ENCODE measurements around the gene ETS2. TPM values are rescaled to one million over a fixed set of nuclear protein-coding genes. Genes with fewer than 3 reads are reported as not detected.

The ETS2 gene
- total and polyA plus RNA-seq, 10 of the 15 experiments (the other 5 are each of a cell fraction or from before 2014, with no cell fraction given) = 0.52 to 8.6 (median 3.8) TPM

DNA sequence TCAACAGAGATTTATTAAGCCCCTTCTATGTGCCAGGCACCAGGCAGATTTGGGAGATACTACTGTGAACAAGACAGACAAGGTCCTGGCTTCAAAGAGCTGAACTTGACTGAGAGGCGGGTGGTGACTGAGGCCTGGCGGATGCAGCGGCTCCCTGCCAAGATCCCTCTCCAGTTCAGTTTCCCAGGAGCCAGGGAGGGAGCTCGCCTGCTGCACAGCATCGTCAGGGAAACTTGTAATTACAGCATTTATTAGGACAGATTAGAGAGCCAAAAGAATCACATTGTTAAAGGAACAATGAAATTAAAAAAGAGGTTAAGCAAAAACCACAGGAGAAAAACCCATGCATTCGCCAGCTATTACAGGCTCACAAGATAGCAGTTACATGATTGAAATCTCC lies 55.3 kb downstream of the ETS2 start:
- ChIA-PET RAD21 (ENCODE audit: unreplicated experiment) (no interaction called here), SMC1A (ENCODE audit: uncharacterized antibody, unreplicated experiment) (no interaction called here), CTCF (no interaction called here), POLR2A (no interaction called here)
- H3K79me2 ChIP-seq (ENCODE audit: control insufficient read depth, insufficient read depth, low read length) = no peaks in the 10 kb centered on the region
- TF ChIP-seq, protein P1, sequence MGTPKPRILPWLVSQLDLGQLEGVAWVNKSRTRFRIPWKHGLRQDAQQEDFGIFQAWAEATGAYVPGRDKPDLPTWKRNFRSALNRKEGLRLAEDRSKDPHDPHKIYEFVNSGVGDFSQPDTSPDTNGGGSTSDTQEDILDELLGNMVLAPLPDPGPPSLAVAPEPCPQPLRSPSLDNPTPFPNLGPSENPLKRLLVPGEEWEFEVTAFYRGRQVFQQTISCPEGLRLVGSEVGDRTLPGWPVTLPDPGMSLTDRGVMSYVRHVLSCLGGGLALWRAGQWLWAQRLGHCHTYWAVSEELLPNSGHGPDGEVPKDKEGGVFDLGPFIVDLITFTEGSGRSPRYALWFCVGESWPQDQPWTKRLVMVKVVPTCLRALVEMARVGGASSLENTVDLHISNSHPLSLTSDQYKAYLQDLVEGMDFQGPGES (IDR thresholded peaks at IDR 0.05) = no peak
- H3K36me3 ChIP-seq (ENCODE audit: control insufficient read depth in 2 of 2, insufficient read depth in 2 of 2, low read length in 1 of 2) = no peaks in the 10 kb centered on the region
- no peak overlapping the region for H3K27ac ChIP-seq (ENCODE audit: control insufficient read depth, insufficient read depth)
- peaks cover 7% of the 10 kb centered on the region; the same call in 1 of the 2 replicates for H3K4me1 ChIP-seq (ENCODE audit: control insufficient read depth, insufficient read depth, low read length)
- H3K9me3 ChIP-seq (replicated peaks; ENCODE audit: control insufficient read depth, insufficient read depth, low read length) = no peaks in the 10 kb centered on the region
- H4K20me1 ChIP-seq (ENCODE audit: control insufficient read depth, insufficient read depth) = no peaks in the 10 kb centered on the region
- ATAC-seq (no peak), FAIRE-seq (no peak), DNase-seq (ENCODE audit: low read depth, low spot score) (no peak)
- WGBS (ENCODE audit: insufficient coverage, insufficient replicate concordance, low lambda C conversion rate, missing lambda C conversion rate) = 48% methylated on average over 6 of the region's 6 CpGs
- no peaks in the 10 kb centered on the region for H3K27me3 ChIP-seq (replicated peaks in 1 of 2; ENCODE audit: control insufficient read depth in 2 of 2, insufficient read depth in 2 of 2, low read length in 1 of 2)
- no TSS peak for BruUV-seq (replicated peaks)
- in situ Hi-C loops (cut with MboI) (no loop called here), intact Hi-C loops (cut with micrococcal nuclease; ENCODE audit: unreplicated experiment) (no loop called here)
- no peak overlapping the region for H3K4me3 ChIP-seq
- no peak overlapping the region for H3K4me2 ChIP-seq (ENCODE audit: control insufficient read depth, insufficient read depth)
- H3K9ac ChIP-seq (ENCODE audit: control insufficient read depth, insufficient read depth, low read length) = no peak overlapping the region
- no peak overlapping the region for H2AFZ ChIP-seq (ENCODE audit: control insufficient read depth, low read depth, low read length)

DNA sequence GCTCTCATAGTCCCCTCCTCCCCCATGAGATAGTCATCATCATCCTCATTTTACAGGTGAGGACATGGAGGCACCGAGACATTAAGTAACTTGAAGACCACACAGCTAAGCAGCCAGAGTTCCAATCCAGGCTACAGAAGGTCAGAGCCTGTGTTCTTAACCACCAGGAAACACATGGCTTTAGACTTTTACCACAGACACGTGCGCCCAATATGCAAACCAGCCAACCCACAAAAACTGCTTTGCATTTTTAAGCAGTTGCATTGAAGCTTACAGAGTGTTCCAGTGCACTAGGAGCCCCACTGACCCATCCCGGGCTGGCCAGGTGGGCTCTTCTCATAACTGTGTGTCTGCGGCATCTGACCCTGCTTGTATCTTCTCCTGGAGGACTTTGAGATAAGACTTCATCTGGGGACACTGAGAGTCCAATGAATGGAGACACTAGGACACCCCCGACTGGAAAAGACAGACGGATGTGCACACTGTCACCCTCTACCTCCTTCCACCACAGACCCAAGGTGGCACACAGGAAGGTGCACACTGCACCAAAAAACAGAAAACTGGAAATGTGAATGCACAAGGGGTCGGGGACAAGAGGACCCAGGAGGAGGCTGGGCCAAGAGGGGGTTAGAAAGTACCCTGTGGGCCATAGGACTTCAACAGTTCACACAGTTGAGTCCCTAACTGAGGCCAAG lies 56.4 kb downstream of the ETS2 start:
- H3K4me1 ChIP-seq (ENCODE audit: control insufficient read depth, insufficient read depth, low read length) = peaks cover 7% of the 10 kb centered on the region; the same call in 1 of the 2 replicates
- DNase-seq (ENCODE audit: low read depth, low spot score) = peak; percentile 5
- no peaks in the 10 kb centered on the region for H3K27me3 ChIP-seq (replicated peaks in 1 of 2; ENCODE audit: control insufficient read depth in 2 of 2, insufficient read depth in 2 of 2, low read length in 1 of 2)
- no TSS peak for BruUV-seq (replicated peaks)
- CTCF ChIA-PET = no interaction called here
- peak; percentile 94; the same call in 2 of the 3 replicates for TF ChIP-seq POU2F2 (IDR thresholded peaks at IDR 0.05; ENCODE audit: borderline replicate concordance, low read depth, low read length)
- TF ChIP-seq BHLHE40 (IDR thresholded peaks at IDR 0.05; ENCODE audit: borderline replicate concordance in 1 of 2, low read depth in 2 of 2, low read length in 1 of 2) = peak; percentile 85 to 89
- TF ChIP-seq RUNX3 (IDR thresholded peaks at IDR 0.05; ENCODE audit: low read length) = peak; percentile 70
- no peak for TF ChIP-seq EP300 (IDR thresholded peaks at IDR 0.05; ENCODE audit: borderline replicate concordance in 1 of 2, control insufficient read depth in 1 of 2, low read depth in 2 of 2, low read length in 2 of 2)
- TF ChIP-seq FOXK2 (IDR thresholded peaks at IDR 0.05) = no peak
- TF ChIP-seq ETV6 (conservative IDR thresholded peaks at IDR 0.05 in 1 of 2, IDR thresholded peaks at IDR 0.05 in 1 of 2; ENCODE audit: borderline replicate concordance in 1 of 2, low read depth in 1 of 2) = no peak
- TF ChIP-seq HDAC6 (IDR thresholded peaks at IDR 0.05; ENCODE audit: unreplicated experiment) = no peak
- no peak for TF ChIP-seq ZBED1 (IDR thresholded peaks at IDR 0.05; ENCODE audit: borderline replicate concordance)
- no peak overlapping the region for H3K4me3 ChIP-seq
- in situ Hi-C loops (cut with MboI) (no loop called here), intact Hi-C loops (cut with micrococcal nuclease; ENCODE audit: unreplicated experiment) (no loop called here)
- H4K20me1 ChIP-seq (ENCODE audit: control insufficient read depth, insufficient read depth) = no peaks in the 10 kb centered on the region
- no peak overlapping the region for H2AFZ ChIP-seq (ENCODE audit: control insufficient read depth, low read depth, low read length)
- H3K9ac ChIP-seq (ENCODE audit: control insufficient read depth, insufficient read depth, low read length) = no peak overlapping the region
- peak; percentile 71 for FAIRE-seq
- SMC1A ChIA-PET (ENCODE audit: uncharacterized antibody, unreplicated experiment) = no interaction called here
- no peak overlapping the region for H3K27ac ChIP-seq (ENCODE audit: control insufficient read depth, insufficient read depth)
- no peaks in the 10 kb centered on the region for H3K79me2 ChIP-seq (ENCODE audit: control insufficient read depth, insufficient read depth, low read length)
- no peaks in the 10 kb centered on the region for H3K36me3 ChIP-seq (ENCODE audit: control insufficient read depth in 2 of 2, insufficient read depth in 2 of 2, low read length in 1 of 2)
- POLR2A ChIA-PET = no interaction called here
- no peaks in the 10 kb centered on the region for H3K9me3 ChIP-seq (replicated peaks; ENCODE audit: control insufficient read depth, insufficient read depth, low read length)
- peak; percentile 69 for ATAC-seq
- WGBS (ENCODE audit: insufficient coverage, insufficient replicate concordance, low lambda C conversion rate, missing lambda C conversion rate) = under 1% methylated on average over 8 of the region's 8 CpGs
- H3K4me2 ChIP-seq (ENCODE audit: control insufficient read depth, insufficient read depth) = no peak overlapping the region
- RAD21 ChIA-PET (ENCODE audit: unreplicated experiment) = no interaction called here
